ENCODE data around the gene PC.

- TF ChIP-seq CTCF (IDR thresholded peaks at IDR 0.05): no peak
- TF ChIP-seq POLR2A (IDR thresholded peaks at IDR 0.05): no peak
Measured at GRCh38 chr11:66880496-66881450, 77.4 kb downstream of the PC start.

Measured in sigmoid colon (tissue), 3 donors.